Lower lobe of right lung (tissue), 2 donors: Measurements from ENCODE around the gene SLC40A1. TPM values are rescaled to one million over a fixed set of nuclear protein-coding genes. Genes with fewer than 3 reads are reported as not detected.
A peak's percentile ranks its signal among the peaks of the same experiment; 100 is the strongest.

Source experiments
- ATAC-seq, 2 donors: fragments of 200-7000 bp; cut with Tn5 transposase; one replicate each; pipeline ENCODE4 v1.9.1; 2020 to 2022; ENCODE audit warnings: mild to moderate bottlenecking in 2 of 2, moderate library complexity in 2 of 2
- DNase-seq: peaks from one replicate; pipeline ENCODE4 v3.0.0-alpha.2; 2020
- H3K27ac ChIP-seq: fragments of 200-600 bp; one replicate; pipeline ENCODE4 v1.8.0; 2022
- H3K27me3 ChIP-seq: fragments of 200-600 bp; one replicate; pipeline ENCODE4 v1.8.0; 2022; ENCODE audit warnings: low read depth
- H3K36me3 ChIP-seq: fragments of 200-600 bp; one replicate; pipeline ENCODE4 v1.8.0; 2022; ENCODE audit warnings: mild to moderate bottlenecking
- H3K4me1 ChIP-seq: fragments of 200-600 bp; one replicate; pipeline ENCODE4 v1.8.0; 2022
- H3K4me3 ChIP-seq: fragments of 200-600 bp; one replicate; pipeline ENCODE4 v1.8.0; 2022; ENCODE audit warnings: mild to moderate bottlenecking
- H3K9me3 ChIP-seq: fragments of 200-600 bp; one replicate; pipeline ENCODE4 v1.8.0; 2022
- intact Hi-C: fragments of 100-400 bp; cut with DNase I; formaldehyde crosslinking; loops from one replicate; pipeline ENCODE4 v1.11.0; 2022
- total RNA-seq: library from RNA; stranded (reverse); fragmentation: NEBNext Ultra II Directional; extraction: Animal tissue kit (Norgen Biotek cat#: 25700); gene quantifications from one replicate; pipeline ENCODE4 v1.2.1, GENCODE V29; 2021
- TF ChIP-seq, protein P1 (sequence below): fragments of 200-600 bp; IDR thresholded peaks from one replicate; pipeline ENCODE4 v1.8.0; 2022; ENCODE audit warnings: antibody characterized with exemption, mild to moderate bottlenecking
- donor health status: DM: no; HTN: yes; CAD: no; lungs with severe emphysema.

Gene SLC40A1
- total RNA-seq, 1 donor from 2014 or later = 135 TPM

GRCh38 chr2:189536830-189537229 lies 43.8 kb downstream of the SLC40A1 start:
- ATAC-seq (no peak), DNase-seq (no peak)
- intact Hi-C loops = no loop called here
- no peak overlapping the region for H3K27ac ChIP-seq
- peaks cover 16% of the 10 kb centered on the region for H3K4me1 ChIP-seq
- TF ChIP-seq, protein P1, sequence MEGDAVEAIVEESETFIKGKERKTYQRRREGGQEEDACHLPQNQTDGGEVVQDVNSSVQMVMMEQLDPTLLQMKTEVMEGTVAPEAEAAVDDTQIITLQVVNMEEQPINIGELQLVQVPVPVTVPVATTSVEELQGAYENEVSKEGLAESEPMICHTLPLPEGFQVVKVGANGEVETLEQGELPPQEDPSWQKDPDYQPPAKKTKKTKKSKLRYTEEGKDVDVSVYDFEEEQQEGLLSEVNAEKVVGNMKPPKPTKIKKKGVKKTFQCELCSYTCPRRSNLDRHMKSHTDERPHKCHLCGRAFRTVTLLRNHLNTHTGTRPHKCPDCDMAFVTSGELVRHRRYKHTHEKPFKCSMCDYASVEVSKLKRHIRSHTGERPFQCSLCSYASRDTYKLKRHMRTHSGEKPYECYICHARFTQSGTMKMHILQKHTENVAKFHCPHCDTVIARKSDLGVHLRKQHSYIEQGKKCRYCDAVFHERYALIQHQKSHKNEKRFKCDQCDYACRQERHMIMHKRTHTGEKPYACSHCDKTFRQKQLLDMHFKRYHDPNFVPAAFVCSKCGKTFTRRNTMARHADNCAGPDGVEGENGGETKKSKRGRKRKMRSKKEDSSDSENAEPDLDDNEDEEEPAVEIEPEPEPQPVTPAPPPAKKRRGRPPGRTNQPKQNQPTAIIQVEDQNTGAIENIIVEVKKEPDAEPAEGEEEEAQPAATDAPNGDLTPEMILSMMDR = no peak
- no peaks in the 10 kb centered on the region for H3K36me3 ChIP-seq
- no peak overlapping the region for H3K4me3 ChIP-seq
- no peaks in the 10 kb centered on the region for H3K9me3 ChIP-seq
- H3K27me3 ChIP-seq = no peaks in the 10 kb centered on the region

GRCh38 chr2:189534854-189535832 lies 45.4 kb downstream of the SLC40A1 start:
- H3K4me3 ChIP-seq = no peak overlapping the region
- no peaks in the 10 kb centered on the region for H3K36me3 ChIP-seq
- H3K27me3 ChIP-seq = no peaks in the 10 kb centered on the region
- intact Hi-C loops = no loop called here
- DNase-seq (no peak), ATAC-seq (peak in 1 of 2 donors; percentile 46)
- H3K9me3 ChIP-seq = no peaks in the 10 kb centered on the region
- TF ChIP-seq, protein P1 = no peak
- H3K4me1 ChIP-seq = peaks cover 16% of the 10 kb centered on the region
- H3K27ac ChIP-seq = no peak overlapping the region

DNA sequence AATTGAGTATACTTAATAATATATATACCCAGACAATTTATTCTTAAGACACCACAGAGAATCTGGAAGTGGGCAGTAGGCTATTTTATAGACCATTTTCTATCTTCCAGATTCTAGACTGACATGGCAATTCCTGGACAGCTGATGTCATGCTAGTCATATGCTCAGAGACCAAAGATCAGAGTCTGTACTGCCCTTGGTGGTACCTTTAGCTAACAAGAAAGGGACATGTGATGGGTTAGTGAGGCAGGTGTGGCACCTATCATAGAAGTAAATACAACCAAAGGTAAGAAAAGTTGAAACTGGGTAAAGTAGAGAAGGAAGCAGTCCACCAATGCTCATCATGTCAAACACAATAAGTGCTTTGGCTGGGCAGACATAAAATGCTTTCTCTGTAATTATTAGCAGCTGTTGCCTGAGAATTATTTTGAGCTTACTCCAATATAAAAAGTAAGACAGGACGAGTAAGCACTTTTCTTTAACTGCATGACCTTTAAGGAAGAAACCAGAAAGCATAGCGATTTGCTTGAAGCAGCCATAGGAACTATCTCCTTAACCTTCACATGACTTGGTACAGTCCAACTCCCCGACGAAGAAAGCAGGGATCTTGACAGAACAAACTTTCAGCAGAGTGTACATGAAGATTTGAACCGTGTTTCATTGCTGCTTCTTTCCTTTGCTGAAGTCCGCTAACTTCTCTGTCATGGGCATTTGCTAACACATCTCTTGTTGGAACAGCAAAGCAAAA lies 47.1 kb downstream of the SLC40A1 start:
- intact Hi-C loops = no loop called here
- no peak for DNase-seq
- TF ChIP-seq, protein P1 = no peak
- Histone ChIP-seq H3K27me3 (no peaks in the 10 kb centered on the region), H3K4me1 (peaks cover 16% of the 10 kb centered on the region), H3K27ac (no peak overlapping the region), H3K36me3 (no peaks in the 10 kb centered on the region), H3K4me3 (no peak overlapping the region), H3K9me3 (no peaks in the 10 kb centered on the region)
- ATAC-seq = no peak

DNA sequence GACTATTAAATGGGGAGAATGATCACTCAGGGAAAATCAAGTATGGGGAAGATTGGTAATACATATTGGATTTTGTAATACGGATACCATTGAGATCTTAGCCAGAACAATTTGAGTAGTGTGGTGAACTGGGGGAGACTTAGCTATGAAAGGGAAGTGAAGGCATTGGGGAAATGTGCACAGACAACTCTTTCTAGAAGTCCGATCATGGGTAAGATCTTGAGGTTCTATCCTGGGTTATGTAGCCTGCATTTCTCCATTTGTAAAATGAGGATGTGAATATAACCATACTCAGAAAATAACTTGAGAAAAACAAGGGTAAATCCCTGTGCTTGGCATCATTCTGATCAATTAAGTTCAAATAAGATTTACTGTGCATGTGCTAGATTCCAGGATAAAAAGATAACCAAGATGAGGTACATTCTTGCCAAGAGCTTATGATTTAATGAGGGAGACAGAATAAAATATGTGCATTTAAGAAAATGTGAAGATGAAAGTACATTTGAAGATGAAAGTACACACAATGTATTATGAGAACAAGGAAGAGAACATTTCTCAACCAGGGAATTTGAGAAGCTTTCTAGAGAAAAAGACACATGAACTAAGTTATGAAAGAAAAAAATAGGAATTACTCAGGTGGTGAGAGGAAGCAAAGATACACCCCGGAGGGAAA lies 49.5 kb downstream of the SLC40A1 start:
- TF ChIP-seq, protein P1 = no peak
- H3K27me3 ChIP-seq = no peaks in the 10 kb centered on the region
- no peak for DNase-seq
- H3K36me3 ChIP-seq = no peaks in the 10 kb centered on the region
- no peak overlapping the region for H3K4me3 ChIP-seq
- no peak overlapping the region for H3K27ac ChIP-seq
- peak in 1 of 2 donors; percentile 37 for ATAC-seq
- H3K9me3 ChIP-seq = no peaks in the 10 kb centered on the region
- intact Hi-C loops = no loop called here
- peaks cover 16% of the 10 kb centered on the region for H3K4me1 ChIP-seq

DNA sequence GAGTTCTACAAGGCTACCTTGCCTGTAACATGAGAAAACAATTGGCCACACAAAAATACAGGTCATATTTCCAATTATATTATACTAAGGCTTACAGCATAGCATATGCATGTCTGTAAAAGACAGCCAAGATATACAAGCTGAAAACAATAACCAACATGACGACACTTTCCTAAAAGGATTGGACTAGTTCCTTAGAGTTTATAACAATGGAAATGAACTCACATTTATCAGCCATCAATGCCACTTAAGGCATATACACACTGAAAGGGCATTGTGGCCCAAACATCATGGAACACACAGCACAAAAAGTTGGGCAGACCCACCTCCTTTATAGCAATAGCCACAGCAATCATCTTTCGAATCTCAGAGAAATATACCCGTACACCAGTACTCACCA lies 52.0 kb downstream of the SLC40A1 start:
- Histone ChIP-seq H3K27me3 (no peaks in the 10 kb centered on the region), H3K4me1 (peaks cover 5% of the 10 kb centered on the region), H3K4me3 (no peak overlapping the region), H3K36me3 (no peaks in the 10 kb centered on the region), H3K9me3 (no peaks in the 10 kb centered on the region), H3K27ac (no peak overlapping the region)
- ATAC-seq = no peak
- DNase-seq = no peak
- intact Hi-C loops = no loop called here
- TF ChIP-seq, protein P1 = no peak
